HEK293 (cell line): ENCODE measurements around the gene DUSP18.
A peak's percentile ranks its signal among the peaks of the same experiment; 100 is the strongest.

Experiments used
- CTCF ChIA-PET: fragments of 350-600 bp; formaldehyde crosslinking; extraction: SDS; loops from one replicate; lab custom pipeline; 2021; ENCODE audit warnings: antibody characterized with exemption; lab: Yijun Ruan, JAX
- POLR2A ChIA-PET: fragments of 300-600 bp; formaldehyde crosslinking; extraction: SDS; loops from one replicate; lab custom pipeline; 2020; ENCODE audit warnings: antibody characterized with exemption, inconsistent platforms; lab: Yijun Ruan, JAX
- H3K27ac ChIP-seq: fragments of 200-500 bp; sonication (Bioruptor generic); 2 replicates; pipeline ENCODE4 v1.5.1; 2014; ENCODE audit warnings: low read depth, low read length, control low read depth, inconsistent platforms; ENCODE audit errors: extremely low read depth
- H3K36me3 ChIP-seq, 2 experiments: fragments of 200-500 bp in 1 of 2; sonication (Bioruptor generic) in 1 of 2; 1 replicate in 1 of 2; 2 replicates in 1 of 2; pipeline ENCODE4 v1.5.1; 2014 to 2017; ENCODE audit warnings: inconsistent platforms in 2 of 2, low read length in 2 of 2; ENCODE audit not compliant: control insufficient read depth in 2 of 2, insufficient read depth in 1 of 2
- H3K4me1 ChIP-seq: fragments of 200-500 bp; sonication (Bioruptor generic); 2 replicates; pipeline ENCODE4 v1.5.1; 2014; ENCODE audit warnings: mild to moderate bottlenecking, low read length, inconsistent platforms; ENCODE audit not compliant: control insufficient read depth, insufficient read depth
- H3K4me3 ChIP-seq: 2 replicates; pipeline ENCODE4 v1.5.1; 2011; ENCODE audit warnings: low read depth, mild to moderate bottlenecking, control low read depth, low read length, moderate library complexity
- H3K9me3 ChIP-seq: fragments of 200-500 bp; sonication (Bioruptor generic); 2 replicates; pipeline ENCODE4 v1.5.1; 2014; ENCODE audit warnings: low read depth, low read length, inconsistent platforms; ENCODE audit not compliant: control insufficient read depth, insufficient read depth
- AEBP2 ChIP-seq: fragments of 450-650 bp; formaldehyde crosslinking; IDR thresholded peaks from 2 replicates; pipeline ENCODE4 v1.5.1; 2016; ENCODE audit warnings: missing biosample characterization, missing genetic modification characterization, borderline replicate concordance
- ATF2 ChIP-seq: fragments of 450-650 bp; formaldehyde crosslinking; IDR thresholded peaks from 2 replicates; pipeline ENCODE4 v1.5.1; 2016; ENCODE audit warnings: missing biosample characterization, missing genetic modification characterization, low read depth
- BCL11A ChIP-seq: fragments of 450-650 bp; formaldehyde crosslinking; IDR thresholded peaks from 2 replicates; pipeline ENCODE4 v1.5.1; 2016; ENCODE audit warnings: low read depth, missing biosample characterization, missing genetic modification characterization
- SCRT1 ChIP-seq: fragments of 450-650 bp; formaldehyde crosslinking; IDR thresholded peaks from 2 replicates; pipeline ENCODE4 v1.5.1; 2016; ENCODE audit warnings: missing biosample characterization, missing genetic modification characterization, borderline replicate concordance
- SCRT2 ChIP-seq: fragments of 450-650 bp; formaldehyde crosslinking; IDR thresholded peaks from 2 replicates; pipeline ENCODE4 v1.5.1; 2016; ENCODE audit warnings: missing biosample characterization, missing genetic modification characterization
- SP7 ChIP-seq: fragments of 450-650 bp; formaldehyde crosslinking; IDR thresholded peaks from 2 replicates; pipeline ENCODE4 v1.5.1; 2016; ENCODE audit warnings: missing biosample characterization, missing genetic modification characterization
- ZFP41 ChIP-seq: fragments of 450-650 bp; formaldehyde crosslinking; IDR thresholded peaks from 2 replicates; pipeline ENCODE4 v1.5.1; 2016; ENCODE audit warnings: missing biosample characterization, missing genetic modification characterization, borderline replicate concordance
- ZNF132 ChIP-seq: fragments of 450-650 bp; formaldehyde crosslinking; IDR thresholded peaks from 2 replicates; pipeline ENCODE4 v1.5.1; 2017; ENCODE audit warnings: missing biosample characterization, missing genetic modification characterization, borderline replicate concordance
- ZNF221 ChIP-seq: fragments of 450-650 bp; formaldehyde crosslinking; IDR thresholded peaks from 2 replicates; pipeline ENCODE4 v1.5.1; 2017; ENCODE audit warnings: missing biosample characterization, missing genetic modification characterization, borderline replicate concordance
- ZNF23 ChIP-seq: fragments of 450-650 bp; formaldehyde crosslinking; IDR thresholded peaks from 2 replicates; pipeline ENCODE4 v1.5.1; 2016; ENCODE audit warnings: missing biosample characterization, missing genetic modification characterization, borderline replicate concordance
- ZNF548 ChIP-seq: fragments of 450-650 bp; formaldehyde crosslinking; IDR thresholded peaks from 2 replicates; pipeline ENCODE4 v1.5.1; 2016; ENCODE audit warnings: missing biosample characterization, missing genetic modification characterization
- ZNF555 ChIP-seq: fragments of 450-650 bp; formaldehyde crosslinking; conservative IDR thresholded peaks from 2 replicates; pipeline ENCODE4 v1.5.1; 2017; ENCODE audit warnings: missing biosample characterization, mild to moderate bottlenecking, missing genetic modification characterization, inconsistent platforms
- ZNF580 ChIP-seq: fragments of 450-650 bp; formaldehyde crosslinking; IDR thresholded peaks from 2 replicates; pipeline ENCODE4 v1.5.1; 2016; ENCODE audit warnings: missing biosample characterization, missing genetic modification characterization
- ZNF664 ChIP-seq: fragments of 450-650 bp; formaldehyde crosslinking; IDR thresholded peaks from 2 replicates; pipeline ENCODE4 v1.5.1; 2016; ENCODE audit warnings: missing biosample characterization, missing genetic modification characterization
- ZNF76 ChIP-seq: fragments of 450-650 bp; formaldehyde crosslinking; IDR thresholded peaks from 2 replicates; pipeline ENCODE4; 2016; ENCODE audit warnings: low read depth, missing biosample characterization, missing genetic modification characterization, borderline replicate concordance
- TF ChIP-seq, protein P1 (sequence below): fragments of 450-650 bp; IDR thresholded peaks from 2 replicates; pipeline ENCODE4 v1.5.1; 2018; ENCODE audit warnings: missing biosample characterization, mild to moderate bottlenecking, missing genetic modification characterization
- TF ChIP-seq, protein P2 (sequence below): fragments of 450-650 bp; formaldehyde crosslinking; IDR thresholded peaks from 2 replicates; pipeline ENCODE4 v1.5.1; 2016; ENCODE audit warnings: missing biosample characterization, missing genetic modification characterization

DUSP18 gene

GRCh38 chr22:30705710-30706651, 38.3 kb upstream of the DUSP18 start (continued):
- no peak for TF ChIP-seq ATF2 (tag by site-specific recombination)
- TF ChIP-seq SCRT1, result no peak
- TF ChIP-seq ZFP41 (tag by site-specific recombination), result no peak
- no peak for TF ChIP-seq ZNF132
- no peak for TF ChIP-seq ZNF664

DNA sequence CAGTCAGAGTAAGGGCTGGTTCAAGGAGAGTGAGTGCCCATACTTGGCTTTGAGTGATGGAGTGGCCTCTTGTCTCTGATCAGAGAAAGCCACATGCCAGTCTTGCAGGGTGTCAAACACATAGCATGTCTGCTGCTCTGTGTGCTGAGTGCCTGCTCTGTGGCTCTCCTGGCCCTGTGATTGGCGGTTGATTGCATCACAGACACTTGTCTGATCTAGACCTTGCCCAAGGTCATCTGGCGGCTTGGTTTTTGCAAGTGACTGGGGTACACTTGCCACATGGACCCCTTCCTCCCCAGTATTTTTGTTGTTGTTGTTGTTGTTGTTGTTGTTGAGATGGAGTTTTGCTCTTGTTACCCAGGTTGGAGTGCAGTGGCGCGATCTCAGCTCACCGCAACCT, 37.3 kb upstream of the DUSP18 start:
- CTCF ChIA-PET, result no interaction called here
- POLR2A ChIA-PET, result no interaction called here
- Histone ChIP-seq H3K4me3 (no peak overlapping the region), H3K4me1 (no peaks in the 10 kb centered on the region; the same call in 1 of the 2 replicates), H3K36me3 (no peaks in the 10 kb centered on the region), H3K9me3 (no peaks in the 10 kb centered on the region), H3K27ac (no peak overlapping the region)
- peak; percentile 42 for TF ChIP-seq SCRT2 (tag by site-specific recombination)
- TF ChIP-seq ZNF76 (tag by site-specific recombination), result no peak
- no peak for TF ChIP-seq ZNF580 (tag by site-specific recombination)
- no peak for TF ChIP-seq ZNF23 (tag by site-specific recombination)
- no peak for TF ChIP-seq AEBP2

DNA sequence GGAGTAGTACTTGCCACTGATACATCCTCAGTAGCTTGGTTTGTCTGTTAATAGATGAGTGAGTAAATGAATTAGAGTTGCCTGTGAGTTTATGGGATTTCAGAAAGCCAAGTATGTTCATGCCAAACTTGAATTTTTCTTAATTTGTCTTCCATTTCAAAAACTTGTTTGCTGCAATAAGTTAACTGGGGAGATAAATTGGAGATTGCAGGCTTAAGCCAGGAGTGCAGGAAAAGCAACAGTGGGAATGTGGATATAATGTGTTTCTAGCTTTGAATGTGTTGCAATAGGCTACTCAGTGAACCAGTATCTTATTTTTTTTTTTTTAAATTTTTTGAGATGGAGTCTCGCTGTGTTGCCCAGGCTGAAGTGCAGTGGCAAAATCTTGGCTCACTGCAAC, 35.2 kb upstream of the DUSP18 start:
- Histone ChIP-seq H3K36me3 (no peaks in the 10 kb centered on the region), H3K4me1 (no peaks in the 10 kb centered on the region; the same call in 1 of the 2 replicates), H3K9me3 (no peaks in the 10 kb centered on the region), H3K4me3 (no peak overlapping the region), H3K27ac (no peak overlapping the region)
- CTCF ChIA-PET, result interaction anchor here (1.3 to 1.8 kb wide), 2 partner anchors 33 to 69 kb away, joined by 3 to 6 read pairs; no protein-coding TSS in a partner anchor
- TF ChIP-seq, protein P1, sequence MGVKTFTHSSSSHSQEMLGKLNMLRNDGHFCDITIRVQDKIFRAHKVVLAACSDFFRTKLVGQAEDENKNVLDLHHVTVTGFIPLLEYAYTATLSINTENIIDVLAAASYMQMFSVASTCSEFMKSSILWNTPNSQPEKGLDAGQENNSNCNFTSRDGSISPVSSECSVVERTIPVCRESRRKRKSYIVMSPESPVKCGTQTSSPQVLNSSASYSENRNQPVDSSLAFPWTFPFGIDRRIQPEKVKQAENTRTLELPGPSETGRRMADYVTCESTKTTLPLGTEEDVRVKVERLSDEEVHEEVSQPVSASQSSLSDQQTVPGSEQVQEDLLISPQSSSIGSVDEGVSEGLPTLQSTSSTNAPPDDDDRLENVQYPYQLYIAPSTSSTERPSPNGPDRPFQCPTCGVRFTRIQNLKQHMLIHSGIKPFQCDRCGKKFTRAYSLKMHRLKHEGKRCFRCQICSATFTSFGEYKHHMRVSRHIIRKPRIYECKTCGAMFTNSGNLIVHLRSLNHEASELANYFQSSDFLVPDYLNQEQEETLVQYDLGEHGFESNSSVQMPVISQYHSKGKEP (tag by site-specific recombination), result no peak
- TF ChIP-seq, protein P2, sequence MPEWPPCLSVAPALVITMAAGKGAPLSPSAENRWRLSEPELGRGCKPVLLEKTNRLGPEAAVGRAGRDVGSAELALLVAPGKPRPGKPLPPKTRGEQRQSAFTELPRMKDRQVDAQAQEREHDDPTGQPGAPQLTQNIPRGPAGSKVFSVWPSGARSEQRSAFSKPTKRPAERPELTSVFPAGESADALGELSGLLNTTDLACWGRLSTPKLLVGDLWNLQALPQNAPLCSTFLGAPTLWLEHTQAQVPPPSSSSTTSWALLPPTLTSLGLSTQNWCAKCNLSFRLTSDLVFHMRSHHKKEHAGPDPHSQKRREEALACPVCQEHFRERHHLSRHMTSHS (tag by site-specific recombination), result no peak
- TF ChIP-seq ZNF221 (tag by site-specific recombination) (no peak), BCL11A (tag by site-specific recombination) (no peak), SP7 (no peak), ZNF548 (tag by site-specific recombination) (no peak), ZNF555 (no peak)
- POLR2A ChIA-PET, result interaction anchor here (0.6 to 1.7 kb wide), 3 partner anchors 9 to 68 kb away, joined by 3 to 7 read pairs (median 6); partner anchors contain the start of gene OSBP2
